Lung (tissue), 12 donors: ENCODE data around the gene CFAP45. TPM values are rescaled to one million over a fixed set of nuclear protein-coding genes. Genes with fewer than 3 reads are reported as not detected.

Experiments used
- ATAC-seq: fragments of 200-7000 bp; cut with Tn5 transposase; one replicate; pipeline ENCODE4 v1.9.1; 2020; ENCODE audit warnings: moderate number of reproducible peaks; ENCODE audit not compliant: insufficient read depth, low FRiP score
- DNase-seq, 3 donors: peaks; one replicate each; pipeline ENCODE4 v3.0.0-alpha.2; 2013 to 2017
- H3K27ac ChIP-seq, 2 donors: one replicate each; pipeline ENCODE4 v1.5.1; 2013; ENCODE audit warnings: mild to moderate bottlenecking in 2 of 2, moderate library complexity in 2 of 2, control low read depth in 1 of 2, inconsistent platforms in 1 of 2, low read depth in 1 of 2, low read length in 1 of 2
- H3K27me3 ChIP-seq, 3 donors: one replicate each; pipeline ENCODE4 v1.5.1; 2013; ENCODE audit warnings: low read length in 2 of 3; ENCODE audit not compliant: control insufficient read depth in 3 of 3, insufficient read depth in 3 of 3
- H3K36me3 ChIP-seq, 4 donors: one replicate each; pipeline ENCODE4 v1.5.1; 2013; ENCODE audit warnings: low read length in 4 of 4, mild to moderate bottlenecking in 1 of 4, moderate library complexity in 1 of 4; ENCODE audit not compliant: control insufficient read depth in 4 of 4, insufficient read depth in 4 of 4
- H3K4me1 ChIP-seq, 5 donors: one replicate each; pipeline ENCODE4 v1.5.1; 2013; ENCODE audit warnings: low read length in 5 of 5, mild to moderate bottlenecking in 2 of 5, moderate library complexity in 1 of 5; ENCODE audit not compliant: control insufficient read depth in 5 of 5, insufficient read depth in 5 of 5
- H3K4me3 ChIP-seq: one replicate; pipeline ENCODE4 v1.5.1; 2013; ENCODE audit warnings: mild to moderate bottlenecking, control low read depth, moderate library complexity
- H3K9ac ChIP-seq, 2 donors: one replicate each; pipeline ENCODE4 v1.5.1; 2013; ENCODE audit warnings: low read length in 2 of 2, control low read depth in 1 of 2; ENCODE audit not compliant: insufficient read depth in 1 of 2
- H3K9me3 ChIP-seq, 4 donors: one replicate each; pipeline ENCODE4 v1.5.1; 2013; ENCODE audit warnings: low read length in 3 of 4, mild to moderate bottlenecking in 1 of 4, moderate library complexity in 1 of 4; ENCODE audit not compliant: control insufficient read depth in 4 of 4, insufficient read depth in 3 of 4
- CTCF ChIP-seq: IDR thresholded peaks from 2 replicates; pipeline ENCODE4 v1.5.1; 2012; ENCODE audit warnings: mild to moderate bottlenecking; ENCODE audit errors: control extremely low read depth, extremely low read depth
- WGBS, 2 donors: extraction: QIAGEN DNeasy Blood & Tissue Kit; methylation state at CpG; one replicate each; pipeline ENCODE4 v1.1.7; 2013; 5-methylcytosine and 5-hydroxymethylcytosine counted together
- polyA plus RNA-seq, 2 donors: library from polyadenylated mRNA; stranded (reverse); fragments of 200-250 nt; gene quantifications; one replicate each; pipeline ENCODE4 v1.2.1, GENCODE V29; 2013
- total RNA-seq, 2 donors: library from RNA; depleted of rRNA in 1 of 2; stranded (reverse); fragments of >200 nt in 1 of 2; gene quantifications; one replicate each; pipeline ENCODE4 v1.2.1, GENCODE V29; 2014 to 2021
- donor health status: control.
- donor health status: control.
- donor health status: Bipolar disorder and iron deficiency.
- donor health status: healthy.
- donor health status: DM: yes; HTN: yes; CAD: no.

The CFAP45 gene
- total and polyA plus RNA-seq, 4 donors: 9.4 to 29.5 (median 13.1) TPM

- WGBS, 2 donors: 74 to 83% methylated on average over 8 of the region's 8 CpGs
- no peak for TF ChIP-seq CTCF
- H3K9me3 ChIP-seq: no peaks in the 10 kb centered on the region
- no peaks in the 10 kb centered on the region for H3K27me3 ChIP-seq
- H3K9ac ChIP-seq: no peak overlapping the region
- no peak for ATAC-seq
- no peak overlapping the region for H3K4me3 ChIP-seq
- no peak overlapping the region for H3K27ac ChIP-seq
- peaks cover 0 to 3% (median 0%) of the 10 kb centered on the region in 5 donors for H3K4me1 ChIP-seq
- no peaks in the 10 kb centered on the region for H3K36me3 ChIP-seq
- DNase-seq: no peak
Observed at GRCh38 chr1:159861218-159861617, 38.7 kb downstream of the CFAP45 start.

GRCh38 chr1:159860456-159860855, 39.5 kb downstream of the CFAP45 start:
- no peak overlapping the region for H3K27ac ChIP-seq
- 62 to 71% methylated on average over 3 of the region's 3 CpGs for WGBS, 2 donors
- ATAC-seq (no peak), DNase-seq (no peak)
- H3K27me3 ChIP-seq: no peaks in the 10 kb centered on the region
- no peak overlapping the region for H3K9ac ChIP-seq
- TF ChIP-seq CTCF: no peak
- H3K4me1 ChIP-seq: peaks cover 0 to 4% (median 0%) of the 10 kb centered on the region in 5 donors
- no peaks in the 10 kb centered on the region for H3K9me3 ChIP-seq
- no peak overlapping the region for H3K4me3 ChIP-seq
- no peaks in the 10 kb centered on the region for H3K36me3 ChIP-seq

- no peak for DNase-seq
Observed at GRCh38 chr1:159859767-159860322, 40.1 kb downstream of the CFAP45 start.

More at GRCh38 chr1:159859767-159860322, 40.1 kb downstream of the CFAP45 start:
- no peak for ATAC-seq
- Histone ChIP-seq H3K9me3 (no peaks in the 10 kb centered on the region), H3K4me1 (peaks cover 0 to 5% (median 3%) of the 10 kb centered on the region in 5 donors), H3K9ac (no peak overlapping the region), H3K36me3 (no peaks in the 10 kb centered on the region), H3K27ac (no peak overlapping the region), H3K27me3 (no peaks in the 10 kb centered on the region), H3K4me3 (no peak overlapping the region)
- 79% methylated on average over 7 of the region's 7 CpGs for WGBS, 2 donors
- TF ChIP-seq CTCF: no peak
